Limb (tissue), 2 donors: ENCODE measurements around the gene PNPLA5.
"Not testable (repeated sequence)": the region's sequence is repeated elsewhere in the genome, so short reads cannot be mapped to it uniquely, and the experiment has no call there.

Experiments
- DNase-seq, 2 donors: peaks; one replicate each; pipeline ENCODE4 v3.0.0-alpha.2; 2016; ENCODE audit errors: extremely low spot score in 2 of 2

Gene PNPLA5

GRCh38 chr22:43881091-43882061 lies 10.4 kb downstream of the PNPLA5 start:
- peak in 1 of 2 donors; percentile 24 for DNase-seq

- DNase-seq: no peak
These were observed 11.2 kb downstream of the PNPLA5 start for GRCh38 chr22:43880541-43880991.

GRCh38 chr22:43879901-43880540 lies 11.8 kb downstream of the PNPLA5 start:
- DNase-seq: no peak

- peak in 1 of 2 donors; percentile 18 for DNase-seq
These were observed 12.8 kb downstream of the PNPLA5 start for GRCh38 chr22:43878831-43879550.

GRCh38 chr22:43878079-43878795 lies 13.6 kb downstream of the PNPLA5 start:
- no peak for DNase-seq

- no peak for DNase-seq
These were observed 14.8 kb downstream of the PNPLA5 start for GRCh38 chr22:43876866-43877509.

- DNase-seq: no peak
These were observed 22.0 kb downstream of the PNPLA5 start for GRCh38 chr22:43869799-43870198.

- not testable (repeated sequence) for DNase-seq
These were observed 22.8 kb downstream of the PNPLA5 start for GRCh38 chr22:43869001-43869400.

- DNase-seq: peak; percentile 68 to 82
These were observed 23.8 kb downstream of the PNPLA5 start for GRCh38 chr22:43867839-43868635.

- DNase-seq: no peak
These were observed 29.0 kb downstream of the PNPLA5 start for GRCh38 chr22:43862882-43863202.

- DNase-seq: peak in 1 of 2 donors; percentile 74
These were observed 29.5 kb downstream of the PNPLA5 start, which contains the start of gene SULT4A1 for GRCh38 chr22:43862074-43862881. TSS of gene SULT4A1 (minus strand) at chr22:43862513. CDS start at chr22:43862382, 131 bp downstream.

- peak in 1 of 2 donors; percentile 60 for DNase-seq
These were observed 30.3 kb downstream of the PNPLA5 start for GRCh38 chr22:43861529-43861928.

- DNase-seq: peak in 1 of 2 donors; percentile 21
These were observed 31.0 kb downstream of the PNPLA5 start for GRCh38 chr22:43860831-43861230.

- DNase-seq: peak in 1 of 2 donors; percentile 30
These were observed 31.7 kb downstream of the PNPLA5 start for GRCh38 chr22:43860126-43860525.

- no peak for DNase-seq
These were observed 32.2 kb downstream of the PNPLA5 start for GRCh38 chr22:43859621-43860020.

GRCh38 chr22:43859176-43859575 lies 32.6 kb downstream of the PNPLA5 start:
- no peak for DNase-seq

GRCh38 chr22:43858156-43858895 lies 33.5 kb downstream of the PNPLA5 start:
- DNase-seq: no peak

GRCh38 chr22:43857367-43857766 lies 34.4 kb downstream of the PNPLA5 start:
- no peak for DNase-seq
